Measurements from ENCODE around the gene MED16.

Gene MED16

GRCh38 chr19:892894-893689 is at the start of gene MED16, which contains the start of gene RNU6-9:
MED16 (minus strand) TSS chr19:893187; CDS start chr19:891131, 2,056 bp downstream.
RNU6-9 (plus strand) TSS chr19:893484.
- DNase-seq = peak; percentile 77 to 90

- no peak for DNase-seq
Measured at GRCh38 chr19:942133-942645, 49.2 kb upstream of the MED16 start.

- no peak for DNase-seq
Measured at GRCh38 chr19:941292-942132, 48.5 kb upstream of the MED16 start.

- DNase-seq = peak; percentile 51 to 75
Measured at GRCh38 chr19:940591-941291, 47.8 kb upstream of the MED16 start.

GRCh38 chr19:939922-940321 is 46.9 kb upstream of the MED16 start:
- no peak for DNase-seq

GRCh38 chr19:939439-939838 is 46.5 kb upstream of the MED16 start:
- DNase-seq = no peak

GRCh38 chr19:938233-938923 is 45.4 kb upstream of the MED16 start:
- DNase-seq = no peak

GRCh38 chr19:937259-937694 is 44.3 kb upstream of the MED16 start:
- no peak for DNase-seq

- no peak for DNase-seq
Measured at GRCh38 chr19:936175-936546, 43.2 kb upstream of the MED16 start.

GRCh38 chr19:934865-935479 is 42.0 kb upstream of the MED16 start:
- peak in 1 of 2 donors; percentile 29 for DNase-seq

- DNase-seq = no peak
Measured at GRCh38 chr19:934197-934840, 41.3 kb upstream of the MED16 start.

GRCh38 chr19:933553-933882 is 40.5 kb upstream of the MED16 start:
- DNase-seq = no peak

- peak in 1 of 2 donors; percentile 36 for DNase-seq
Measured at GRCh38 chr19:932648-933552, 39.9 kb upstream of the MED16 start.

- no peak for DNase-seq
Measured at GRCh38 chr19:931860-932647, 39.1 kb upstream of the MED16 start.

- DNase-seq = no peak
Measured at GRCh38 chr19:929891-930258, 36.9 kb upstream of the MED16 start.

- DNase-seq = no peak
Measured at GRCh38 chr19:929203-929890, 36.4 kb upstream of the MED16 start.

GRCh38 chr19:928471-929202 is 35.6 kb upstream of the MED16 start:
- DNase-seq = no peak

- no peak for DNase-seq
Measured at GRCh38 chr19:927780-928401, 34.9 kb upstream of the MED16 start.

Measured in bone marrow (tissue), 2 donors.